Fibroblast of the aortic adventitia (primary cell): ENCODE results near the gene DBN1. TPM values are rescaled to one million over a fixed set of nuclear protein-coding genes. Genes with fewer than 3 reads are reported as not detected.

ENCODE experiments used
- DNase-seq: peaks from one replicate; pipeline ENCODE4 v3.0.0-alpha.2; 2010; ENCODE audit warnings: low read depth
- H3K4me3 ChIP-seq: 2 replicates; pipeline ENCODE4 v1.5.1; 2011; ENCODE audit warnings: low read depth, mild to moderate bottlenecking, control low read depth, low read length, moderate library complexity
- CTCF ChIP-seq: IDR thresholded peaks from 2 replicates; pipeline ENCODE4 v1.5.1; 2011; ENCODE audit warnings: mild to moderate bottlenecking, low read length, control low read depth, inconsistent platforms; ENCODE audit not compliant: insufficient read depth
- total RNA-seq: library from RNA; depleted of rRNA; stranded (reverse); fragments of >200 nt; gene quantifications from 2 replicates; pipeline ENCODE4 v1.2.3, GENCODE V29; 2012; ENCODE audit warnings: low replicate concordance

Gene DBN1
- total RNA-seq, 1 donor, result 188 TPM

- no peak for TF ChIP-seq CTCF
- H3K4me3 ChIP-seq, result no peak overlapping the region
- no peak for DNase-seq
Measured at GRCh38 chr5:177444106-177445051, 29.1 kb downstream of the DBN1 start.

GRCh38 chr5:177443144-177443983, 30.1 kb downstream of the DBN1 start:
- no peak overlapping the region for H3K4me3 ChIP-seq
- no peak for TF ChIP-seq CTCF
- no peak for DNase-seq

DNA sequence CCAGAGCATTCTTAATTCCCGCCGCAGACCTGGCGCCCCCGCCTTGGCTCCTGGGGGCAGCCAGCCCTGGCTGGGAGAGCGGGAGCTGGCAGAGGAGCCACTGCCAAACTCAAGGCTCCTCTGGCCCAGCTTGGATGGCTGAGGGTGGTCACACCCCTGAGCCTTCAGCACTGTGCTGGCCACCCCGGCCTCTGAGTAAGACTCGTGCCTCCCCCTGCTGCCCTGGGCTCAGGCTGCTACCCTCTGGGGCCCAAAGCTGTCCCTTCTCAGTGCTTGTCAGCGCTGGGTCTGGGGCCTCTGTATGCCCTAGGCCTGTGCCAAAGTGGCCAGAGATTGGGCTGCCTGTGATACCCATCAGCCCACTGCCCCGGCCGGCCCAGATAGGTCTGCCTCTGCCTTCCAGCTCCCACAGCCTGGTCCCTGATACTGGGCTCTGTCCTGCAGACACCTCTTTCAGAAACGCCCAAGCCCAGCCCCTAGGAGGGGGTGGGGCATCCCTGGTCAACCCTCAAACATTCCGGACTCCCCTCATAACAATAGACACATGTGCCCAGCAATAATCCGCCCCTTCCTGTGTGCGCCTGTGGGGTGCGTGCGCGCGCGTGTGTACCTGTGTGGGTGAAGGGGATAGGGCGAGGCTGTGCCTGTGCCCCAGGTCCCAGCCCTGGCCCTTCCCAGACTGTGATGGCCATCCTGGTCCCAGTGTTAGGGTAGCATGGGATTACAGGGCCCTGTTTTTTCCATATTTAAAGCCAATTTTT, 31.2 kb downstream of the DBN1 start:
- H3K4me3 ChIP-seq, result no peak overlapping the region
- no peak for DNase-seq
- no peak for TF ChIP-seq CTCF

GRCh38 chr5:177440990-177441780, 32.2 kb downstream of the DBN1 start:
- no peak for DNase-seq
- no peak for TF ChIP-seq CTCF
- no peak overlapping the region for H3K4me3 ChIP-seq

GRCh38 chr5:177440211-177440989, 33.0 kb downstream of the DBN1 start:
- TF ChIP-seq CTCF, result no peak
- no peak overlapping the region for H3K4me3 ChIP-seq
- no peak for DNase-seq
